ENCODE measurements around the gene ZBTB45.
"Not testable (repeated sequence)": the region's sequence is repeated elsewhere in the genome, so short reads cannot be mapped to it uniquely, and the experiment has no call there.

ZBTB45 gene

GRCh38 chr19:58474997-58475713 is 44.5 kb downstream of the ZBTB45 start:
- DNase-seq, result no peak

DNA sequence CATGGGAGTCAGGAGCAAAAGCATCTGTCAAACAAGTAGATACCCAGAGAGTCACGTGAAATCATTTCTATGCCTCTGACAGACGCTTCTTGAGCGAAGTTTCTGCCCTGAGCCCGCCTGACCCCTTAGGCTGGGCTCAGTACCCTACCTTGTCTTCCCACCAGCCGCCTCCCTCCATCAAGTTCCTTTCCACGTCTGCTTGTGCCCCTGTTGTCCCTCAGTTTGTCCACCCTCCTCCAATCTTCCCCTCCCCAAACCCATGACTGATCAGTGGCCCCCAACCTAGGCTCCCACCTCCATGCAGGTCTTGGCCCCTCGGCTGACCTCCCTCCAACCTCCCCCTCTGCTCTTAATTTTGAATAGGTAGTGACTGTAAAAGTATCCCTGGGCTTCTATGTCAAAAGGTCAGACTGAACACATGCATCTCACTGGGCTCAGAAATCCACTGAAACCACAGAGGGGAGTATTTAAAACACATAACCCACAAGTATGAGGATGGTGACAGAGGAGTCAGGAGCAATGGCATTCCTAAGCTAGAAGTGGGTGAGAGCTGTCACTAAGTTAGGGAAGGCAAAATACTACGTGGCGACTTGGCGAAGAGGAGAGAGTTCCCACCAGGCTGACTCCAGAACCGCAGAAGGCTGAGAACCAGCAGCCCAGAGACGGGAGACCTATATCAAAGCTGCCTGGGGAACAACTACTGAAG is 45.2 kb downstream of the ZBTB45 start:
- no peak for DNase-seq

- DNase-seq, result no peak
These were observed 45.8 kb downstream of the ZBTB45 start for GRCh38 chr19:58473775-58474174.

DNA sequence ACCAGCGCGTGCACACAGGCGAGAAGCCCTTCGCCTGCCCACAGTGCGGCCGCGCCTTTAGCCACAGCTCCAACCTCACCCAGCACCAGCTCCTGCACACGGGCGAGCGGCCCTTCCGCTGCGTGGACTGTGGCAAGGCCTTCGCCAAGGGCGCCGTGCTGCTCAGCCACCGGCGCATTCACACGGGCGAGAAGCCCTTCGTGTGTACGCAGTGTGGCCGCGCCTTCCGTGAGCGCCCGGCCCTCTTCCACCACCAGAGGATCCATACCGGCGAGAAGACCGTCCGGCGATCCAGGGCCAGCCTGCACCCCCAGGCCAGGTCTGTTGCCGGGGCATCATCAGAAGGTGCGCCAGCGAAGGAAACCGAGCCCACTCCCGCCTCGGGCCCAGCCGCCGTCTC is 47.9 kb downstream of the ZBTB45 start:
- no peak for DNase-seq

DNA sequence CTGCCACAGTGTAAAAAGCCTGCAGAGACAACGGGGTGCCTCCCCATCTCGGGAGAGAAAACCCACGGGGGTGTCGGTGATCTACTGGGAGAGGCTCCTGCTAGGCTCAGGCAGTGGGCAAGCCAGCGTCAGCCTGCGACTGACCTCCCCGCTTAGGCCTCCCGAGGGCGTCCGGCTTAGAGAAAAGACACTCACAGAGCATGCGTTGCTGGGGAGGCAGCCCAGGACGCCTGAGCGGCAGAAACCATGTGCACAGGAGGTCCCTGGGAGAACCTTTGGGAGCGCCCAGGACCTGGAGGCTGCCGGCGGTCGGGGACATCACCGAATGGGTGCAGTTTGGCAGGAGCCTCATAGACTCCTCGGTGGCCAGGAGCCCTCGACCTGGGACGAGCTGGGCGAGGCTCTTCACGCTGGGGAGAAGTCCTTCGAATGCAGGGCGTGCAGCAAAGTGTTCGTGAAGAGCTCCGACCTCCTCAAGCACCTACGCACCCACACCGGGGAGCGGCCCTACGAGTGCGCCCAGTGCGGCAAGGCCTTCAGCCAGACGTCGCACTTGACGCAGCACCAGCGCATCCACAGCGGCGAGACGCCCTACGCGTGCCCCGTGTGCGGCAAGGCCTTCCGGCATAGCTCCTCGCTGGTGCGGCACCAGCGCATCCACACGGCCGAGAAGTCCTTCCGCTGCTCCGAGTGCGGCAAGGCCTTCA is 48.6 kb downstream of the ZBTB45 start:
- not testable (repeated sequence) for DNase-seq

- no peak for DNase-seq
These were observed 50.2 kb downstream of the ZBTB45 start for GRCh38 chr19:58469241-58470013.

DNA sequence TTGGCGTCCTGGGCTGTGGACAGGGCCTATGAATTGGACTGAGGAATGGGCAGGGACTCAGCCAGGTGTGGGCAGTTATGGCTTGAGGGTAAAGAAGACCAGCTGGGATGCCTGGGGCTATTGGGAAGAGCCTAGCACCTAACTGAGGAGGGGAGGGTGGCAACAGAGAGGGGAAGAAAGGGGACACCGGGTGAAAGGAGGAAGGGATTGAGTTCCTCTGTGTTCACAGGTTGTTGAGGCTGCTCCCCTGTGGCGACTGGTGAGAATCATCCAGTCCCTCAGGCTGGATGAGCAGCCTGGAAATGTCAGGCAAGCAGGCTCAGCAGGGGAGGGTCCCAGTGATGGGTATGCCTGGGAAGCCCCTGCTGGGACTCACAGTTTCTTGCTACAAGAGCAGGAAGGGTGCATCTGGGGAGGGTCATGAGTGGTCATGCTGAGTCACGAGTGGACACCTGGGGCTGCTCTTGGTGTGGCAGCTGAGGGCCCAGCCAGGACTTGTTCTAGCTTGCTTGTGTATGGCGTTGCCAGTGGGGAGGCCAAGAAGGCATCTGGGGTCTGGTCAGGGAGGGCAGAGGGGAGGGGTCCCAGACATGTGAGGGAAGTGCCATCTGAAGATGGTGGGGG is 51.3 kb downstream of the ZBTB45 start:
- no peak for DNase-seq

GRCh38 chr19:58466760-58467589 is 52.6 kb downstream of the ZBTB45 start, which contains the start of gene ZNF324:
Gene ZNF324, plus strand, starts transcription at chr19:58467080. Its CDS starts 2,106 bp downstream, at chr19:58469186.
- peak; percentile 97 for DNase-seq

DNA sequence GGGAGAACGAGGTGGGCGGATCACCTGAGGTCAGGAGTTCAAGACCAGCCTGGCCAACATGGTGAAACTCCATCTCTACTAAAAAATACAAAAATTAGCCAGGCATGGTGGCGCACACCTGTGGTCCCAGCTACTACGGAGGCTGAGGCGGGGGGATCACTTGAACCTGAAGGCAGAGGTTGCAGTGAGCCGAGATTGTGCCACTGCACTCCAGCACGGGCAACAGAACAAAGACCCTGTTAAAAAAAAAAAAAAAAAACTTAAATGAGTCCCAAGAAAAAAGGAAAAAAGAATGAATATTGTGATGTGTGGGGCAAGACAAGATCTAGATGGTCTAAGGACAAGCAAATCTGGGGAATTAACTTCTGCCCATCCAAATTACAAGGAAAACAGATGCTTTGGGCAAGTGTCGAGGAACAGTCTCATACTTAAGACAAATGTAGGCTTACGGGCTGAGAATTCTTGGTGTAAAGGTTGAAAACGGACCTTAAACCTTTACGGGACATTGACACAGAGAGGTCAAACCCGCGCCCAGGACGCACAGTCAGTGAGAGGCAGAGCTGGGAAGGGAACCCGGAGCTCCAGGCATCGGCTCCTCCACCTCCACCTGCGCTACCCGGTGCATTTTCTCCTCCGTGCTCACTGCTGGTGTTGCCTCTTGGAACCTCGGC is 53.4 kb downstream of the ZBTB45 start:
- no peak for DNase-seq
